Chondrocyte (in vitro differentiated cells): ENCODE results near the gene MBOAT2. TPM values are rescaled to one million over a fixed set of nuclear protein-coding genes. Genes with fewer than 3 reads are reported as not detected.

Experiments
- DNase-seq: peaks from one replicate; pipeline ENCODE4 v3.0.0; 2021; ENCODE audit warnings: mixed read lengths, low spot score
- H3K27ac Mint-ChIP-seq: one replicate; pipeline ENCODE4 v1.8.0; 2021; ENCODE audit warnings: mild to moderate bottlenecking, moderate library complexity, mixed read lengths; ENCODE audit not compliant: unreplicated experiment
- H3K27me3 Mint-ChIP-seq: 2 replicates; pipeline ENCODE4 v1.8.0; 2021; ENCODE audit warnings: low read depth, mixed read lengths
- H3K36me3 Mint-ChIP-seq: 2 replicates; pipeline ENCODE4 v1.8.0; 2021; ENCODE audit warnings: low read depth, mixed read lengths
- H3K4me1 Mint-ChIP-seq: 2 replicates; pipeline ENCODE4 v1.8.0; 2021; ENCODE audit warnings: low read depth, mild to moderate bottlenecking, mixed read lengths
- H3K4me3 Mint-ChIP-seq: one replicate; pipeline ENCODE4 v1.8.0; 2021; ENCODE audit warnings: mild to moderate bottlenecking, moderate library complexity, mixed read lengths; ENCODE audit not compliant: unreplicated experiment
- H3K9me3 Mint-ChIP-seq: 2 replicates; pipeline ENCODE4 v1.8.0; 2021; ENCODE audit warnings: low read depth, mixed read lengths
- CTCF ChIP-seq: fragments of 200-600 bp; sonication (generic); IDR thresholded peaks from 2 replicates; pipeline ENCODE4 v1.5.0; 2021; ENCODE audit warnings: antibody characterized with exemption, mild to moderate bottlenecking, moderate library complexity
- total RNA-seq: library from RNA; stranded (reverse); gene quantifications from 3 replicates; pipeline ENCODE4 v1.2.1, GENCODE V29; 2021

The MBOAT2 gene
- total RNA-seq, 1 donor from 2014 or later, result 40.2 TPM

- H3K4me1 Mint-ChIP-seq, result peaks cover 46% of the 10 kb centered on the region
- H3K27me3 Mint-ChIP-seq, result no peaks in the 10 kb centered on the region
- H3K36me3 Mint-ChIP-seq, result no peaks in the 10 kb centered on the region
- H3K9me3 Mint-ChIP-seq, result no peaks in the 10 kb centered on the region
- TF ChIP-seq CTCF, result no peak
- no peak overlapping the region for H3K4me3 Mint-ChIP-seq
- H3K27ac Mint-ChIP-seq, result no peak overlapping the region
- DNase-seq, result no peak
Observed at GRCh38 chr2:8998418-8999101, 4.9 kb downstream of the MBOAT2 start.

- Mint-ChIP-seq H3K4me3 (no peak overlapping the region), H3K9me3 (no peaks in the 10 kb centered on the region), H3K36me3 (no peaks in the 10 kb centered on the region), H3K27me3 (no peaks in the 10 kb centered on the region), H3K27ac (no peak overlapping the region), H3K4me1 (peaks cover 46% of the 10 kb centered on the region)
- no peak for DNase-seq
- no peak for TF ChIP-seq CTCF
Observed at GRCh38 chr2:8997631-8998030, 5.9 kb downstream of the MBOAT2 start.

GRCh38 chr2:8997108-8997507, 6.4 kb downstream of the MBOAT2 start:
- no peak for DNase-seq
- TF ChIP-seq CTCF, result no peak
- Mint-ChIP-seq H3K4me1 (peaks cover 41% of the 10 kb centered on the region), H3K36me3 (no peaks in the 10 kb centered on the region), H3K27ac (no peak overlapping the region), H3K27me3 (no peaks in the 10 kb centered on the region), H3K4me3 (no peak overlapping the region), H3K9me3 (no peaks in the 10 kb centered on the region)

- H3K27ac Mint-ChIP-seq, result no peak overlapping the region
- no peak for TF ChIP-seq CTCF
- H3K4me1 Mint-ChIP-seq, result peaks cover 32% of the 10 kb centered on the region
Observed at GRCh38 chr2:8996006-8996405, 7.5 kb downstream of the MBOAT2 start.

GRCh38 chr2:8994386-8994785, 9.1 kb downstream of the MBOAT2 start:
- H3K4me1 Mint-ChIP-seq, result peaks cover 25% of the 10 kb centered on the region

More at GRCh38 chr2:8996006-8996405, 7.5 kb downstream of the MBOAT2 start:
- no peak for DNase-seq
- Mint-ChIP-seq H3K4me3 (no peak overlapping the region), H3K36me3 (no peaks in the 10 kb centered on the region), H3K9me3 (no peaks in the 10 kb centered on the region), H3K27me3 (no peaks in the 10 kb centered on the region)

More at GRCh38 chr2:8994386-8994785, 9.1 kb downstream of the MBOAT2 start:
- Mint-ChIP-seq H3K9me3 (no peaks in the 10 kb centered on the region), H3K36me3 (no peaks in the 10 kb centered on the region), H3K4me3 (no peak overlapping the region), H3K27me3 (no peaks in the 10 kb centered on the region), H3K27ac (no peak overlapping the region)
- TF ChIP-seq CTCF, result no peak
- no peak for DNase-seq
